ENCODE measurements around the gene SORCS3.

Gene SORCS3

DNA sequence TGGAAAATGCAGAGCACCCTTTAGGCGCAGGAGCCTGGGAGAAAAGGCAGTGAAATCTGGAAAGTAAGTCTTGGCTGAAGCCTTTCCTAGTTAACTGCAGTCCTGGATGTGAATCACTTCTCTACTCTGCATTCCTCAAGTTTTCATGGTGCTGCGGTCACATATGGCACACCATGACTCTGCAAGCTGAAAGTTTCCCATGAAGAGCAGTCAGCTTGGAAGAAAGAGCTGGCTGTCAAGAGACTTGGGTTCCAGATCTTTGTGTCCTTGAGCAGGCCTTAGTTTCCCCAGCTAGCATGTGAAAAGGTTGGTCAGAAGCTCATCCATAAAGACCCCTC lies 548.3 kb downstream of the SORCS3 start:
- no peak for DNase-seq (ENCODE audit: low spot score)

- no peak for DNase-seq (ENCODE audit: low spot score)
These were observed 551.1 kb downstream of the SORCS3 start for GRCh38 chr10:105192146-105192545.

DNA sequence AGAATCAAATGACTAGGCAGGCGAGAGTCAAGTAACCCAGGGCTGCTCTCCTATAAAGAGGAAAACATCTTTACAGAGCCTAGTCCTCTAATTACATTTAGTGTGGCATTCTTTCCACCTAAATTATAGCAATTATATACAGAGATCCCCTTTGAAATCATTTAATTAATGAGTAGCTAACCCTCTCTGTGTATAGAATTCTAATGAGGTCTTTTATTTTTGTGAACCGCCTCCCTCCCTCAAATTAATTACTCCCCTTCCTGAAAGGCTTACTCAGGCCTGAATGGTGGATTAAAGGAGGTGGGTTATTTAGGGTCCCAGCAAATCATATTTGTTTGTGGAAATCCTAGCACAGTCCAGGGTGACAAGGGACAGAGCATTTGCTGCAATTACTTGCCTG lies 551.8 kb downstream of the SORCS3 start:
- no peak for DNase-seq (ENCODE audit: low spot score)

DNA sequence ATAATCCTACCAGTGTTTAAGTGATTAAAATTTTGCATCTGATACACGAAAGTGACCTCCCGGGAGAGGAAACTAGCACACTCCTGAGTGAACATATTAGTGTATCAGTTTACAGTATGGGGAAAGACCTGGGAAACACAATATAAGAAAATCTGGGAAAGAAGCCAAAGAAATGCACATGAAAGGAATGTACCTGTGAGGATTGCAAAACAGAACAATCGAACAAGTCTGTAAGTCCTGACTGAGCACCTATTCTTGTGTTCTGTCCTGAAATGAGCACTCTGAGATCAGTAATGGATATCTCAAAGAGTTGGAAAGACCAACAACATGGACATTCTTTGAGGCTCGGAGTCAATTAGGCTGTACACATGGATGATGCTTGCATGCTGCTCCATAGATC lies 554.7 kb downstream of the SORCS3 start:
- no peak for DNase-seq (ENCODE audit: low spot score)

GRCh38 chr10:105197598-105198364 lies 556.7 kb downstream of the SORCS3 start:
- DNase-seq (ENCODE audit: low spot score) = no peak

DNA sequence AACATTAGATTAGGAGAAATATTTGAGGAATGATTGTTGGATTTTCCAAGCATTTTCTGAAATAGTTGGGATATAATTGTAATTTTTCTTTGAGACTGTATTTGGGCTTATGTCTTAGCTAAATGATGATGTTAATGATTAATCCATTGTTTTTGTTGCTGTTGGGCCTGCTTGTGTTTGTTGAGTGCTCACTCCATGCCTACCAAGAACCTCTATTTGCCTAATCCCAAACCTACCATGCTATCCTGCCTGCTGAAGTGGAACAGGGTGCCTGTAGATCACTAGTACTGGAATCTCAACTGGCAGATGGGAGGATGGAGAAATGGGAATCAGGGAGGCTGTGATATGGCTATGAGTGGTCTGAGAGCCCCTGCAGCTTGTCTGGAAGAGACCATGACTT lies 565.5 kb downstream of the SORCS3 start:
- DNase-seq (ENCODE audit: low spot score) = no peak

GRCh38 chr10:105207476-105207995 lies 566.4 kb downstream of the SORCS3 start:
- no peak for DNase-seq (ENCODE audit: low spot score)

DNA sequence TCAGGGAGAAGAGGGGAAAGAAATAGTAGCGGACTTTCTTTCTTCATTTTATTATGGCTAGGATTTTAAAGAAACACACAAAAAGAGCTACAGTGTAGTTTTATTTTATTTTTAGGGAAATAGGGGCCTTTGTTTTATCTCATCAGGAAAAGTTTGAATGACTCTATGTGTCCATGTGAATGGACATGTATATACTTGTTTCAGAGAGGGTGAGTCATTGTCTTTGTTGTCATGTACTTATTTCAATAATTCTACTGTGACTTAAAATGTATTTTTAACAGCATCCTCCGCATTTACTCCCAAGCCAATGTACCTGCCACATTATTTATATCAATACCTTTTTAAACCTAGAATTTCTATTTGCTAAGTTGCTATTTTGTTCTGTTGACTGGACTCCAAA lies 569.5 kb downstream of the SORCS3 start:
- DNase-seq (ENCODE audit: low spot score) = no peak

DNA sequence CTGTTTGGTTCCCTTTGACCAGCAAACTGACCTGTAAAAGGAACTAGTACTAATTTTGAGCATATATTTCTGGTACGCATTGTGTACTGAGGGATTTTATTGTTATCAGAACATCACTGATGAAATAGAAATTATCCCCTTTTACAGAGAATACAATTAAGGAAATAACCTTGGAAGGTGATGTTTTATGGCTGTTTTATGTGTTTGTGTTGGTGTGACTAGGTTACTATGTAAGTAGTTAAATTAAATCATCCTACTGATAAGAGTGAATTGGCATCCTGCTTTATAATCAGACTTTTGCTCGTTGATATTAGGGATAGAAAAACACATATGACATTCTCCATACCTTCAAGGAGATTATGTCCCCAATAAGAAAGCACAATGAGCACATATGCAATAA lies 596.6 kb downstream of the SORCS3 start:
- no peak for DNase-seq (ENCODE audit: low spot score)

GRCh38 chr10:105239311-105240219 lies 598.5 kb downstream of the SORCS3 start:
- no peak for DNase-seq (ENCODE audit: low spot score)

DNA sequence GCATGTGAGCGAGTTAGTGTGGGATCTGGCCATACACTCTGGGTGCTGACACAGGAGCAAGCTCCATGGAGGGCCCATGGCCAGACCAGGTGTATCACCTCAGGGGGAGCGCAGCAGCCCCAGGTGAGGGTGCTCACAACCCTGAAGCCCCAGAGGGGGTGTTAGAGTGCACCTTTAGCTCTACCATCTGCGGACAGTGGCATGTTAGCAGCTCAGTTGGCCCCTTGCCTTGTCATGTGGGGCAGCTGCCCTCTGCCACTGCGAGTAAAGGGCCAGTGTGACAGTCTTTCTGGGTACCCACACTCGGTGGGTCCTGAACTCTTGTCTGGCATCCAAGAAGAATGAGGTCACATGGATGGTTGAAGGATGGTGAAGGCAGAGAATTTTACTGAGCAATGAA lies 600.2 kb downstream of the SORCS3 start:
- DNase-seq (ENCODE audit: low spot score) = no peak

- DNase-seq (ENCODE audit: low spot score) = no peak
These were observed 602.3 kb downstream of the SORCS3 start for GRCh38 chr10:105243381-105243780.

GRCh38 chr10:105243825-105244224 lies 602.7 kb downstream of the SORCS3 start:
- DNase-seq (ENCODE audit: low spot score) = no peak

DNA sequence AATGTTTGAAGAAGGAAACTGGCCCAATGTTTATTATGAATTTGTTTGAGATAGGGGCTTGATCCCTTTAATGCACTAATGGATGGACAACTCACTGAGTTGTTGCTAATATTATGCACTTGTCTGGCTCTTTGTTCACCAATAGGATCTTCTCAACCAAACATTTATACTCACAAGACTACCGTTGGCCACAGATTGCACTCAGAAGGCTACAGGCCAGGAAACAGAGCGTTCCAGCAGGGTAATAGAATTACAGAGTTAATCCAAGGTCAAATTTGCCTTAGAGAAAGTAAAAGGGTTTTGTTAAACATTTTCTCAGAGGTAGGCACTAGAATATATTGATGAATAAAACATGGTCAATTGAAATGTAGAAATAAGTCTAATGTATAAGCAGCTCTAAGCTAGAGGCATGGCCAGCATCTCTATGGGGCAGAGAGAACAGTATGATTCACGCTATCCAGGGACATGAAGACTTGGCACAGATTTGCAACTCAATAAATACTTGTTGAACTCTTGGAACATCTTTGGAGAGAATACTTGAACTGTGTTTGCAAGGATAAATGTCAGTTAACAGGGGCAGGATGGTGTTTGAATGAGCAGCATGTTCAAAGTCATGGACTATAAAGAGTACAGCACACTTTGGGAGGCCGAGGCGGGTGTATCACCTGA lies 606.9 kb downstream of the SORCS3 start:
- DNase-seq (ENCODE audit: low spot score) = no peak

- DNase-seq (ENCODE audit: low spot score) = no peak
These were observed 611.8 kb downstream of the SORCS3 start for GRCh38 chr10:105252911-105253310.

- DNase-seq (ENCODE audit: low spot score) = no peak
These were observed 612.6 kb downstream of the SORCS3 start for GRCh38 chr10:105253515-105254212.

DNA sequence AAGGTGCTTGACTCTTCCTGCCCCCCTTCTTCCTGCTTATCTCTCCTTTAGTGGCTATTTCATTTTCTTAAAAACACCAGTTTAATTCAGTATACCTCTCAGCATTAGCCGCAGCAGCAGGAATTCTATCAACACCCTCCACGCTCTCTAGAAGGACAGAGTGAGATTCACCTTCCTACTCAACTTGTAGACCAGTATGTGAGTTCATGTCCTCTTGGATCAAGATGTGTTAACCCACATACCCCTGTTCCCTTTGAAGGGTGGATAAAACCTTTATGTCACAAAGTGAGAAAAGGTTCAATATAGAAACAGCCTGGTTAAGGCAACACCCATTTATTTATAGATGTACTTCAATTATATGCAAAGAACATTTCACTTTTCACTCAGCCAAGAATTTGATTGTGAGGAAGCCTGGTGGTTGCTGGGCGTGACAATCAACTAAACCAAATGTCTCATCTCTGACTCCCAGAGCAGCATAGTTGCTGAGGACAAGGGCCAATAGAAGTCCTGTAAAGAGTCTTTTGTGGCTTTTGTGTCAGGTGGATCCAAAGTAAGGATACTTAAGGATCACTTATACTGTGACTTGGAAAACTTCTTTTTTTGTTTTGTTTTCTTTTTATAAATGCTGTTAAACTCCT lies 617.1 kb downstream of the SORCS3 start:
- DNase-seq (ENCODE audit: low spot score) = no peak

GRCh38 chr10:105258674-105259065 lies 617.6 kb downstream of the SORCS3 start:
- DNase-seq (ENCODE audit: low spot score) = no peak

- DNase-seq (ENCODE audit: low spot score) = no peak
These were observed 618.1 kb downstream of the SORCS3 start for GRCh38 chr10:105259201-105259600.

DNA sequence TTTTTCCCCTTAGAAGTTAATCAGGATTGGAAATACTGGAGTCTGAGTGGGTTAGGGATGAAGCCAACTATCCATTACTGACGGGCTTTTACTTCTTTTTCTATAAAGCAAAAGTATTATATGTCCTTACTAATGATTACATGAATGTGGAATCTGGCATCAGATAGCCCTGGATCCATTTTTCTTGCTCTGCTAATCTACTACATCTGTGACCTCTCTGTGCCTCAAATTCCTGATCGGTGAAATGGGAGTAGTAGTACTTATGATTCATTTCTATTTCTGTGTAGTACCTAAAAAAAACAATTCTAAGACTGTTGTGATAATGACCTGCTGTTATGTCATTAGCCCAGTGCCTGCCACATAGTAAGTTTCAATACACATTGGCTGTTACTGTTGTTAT lies 621.6 kb downstream of the SORCS3 start:
- DNase-seq (ENCODE audit: low spot score) = no peak

- no peak for DNase-seq (ENCODE audit: low spot score)
These were observed 626.0 kb downstream of the SORCS3 start for GRCh38 chr10:105266966-105267539.
